Measurements from ENCODE around the gene DAP3.

- TF ChIP-seq POLR2A (IDR thresholded peaks at IDR 0.05; ENCODE audit: low read length) (no peak), GATA1 (IDR thresholded peaks at IDR 0.05; ENCODE audit: low read depth, low read length) (no peak)
Observed at GRCh38 chr1:155729031-155729898, 40.4 kb downstream of the DAP3 start.

Measured in erythroblast (primary cell).